CD14-positive monocyte (primary cell): ENCODE measurements around the gene MET. TPM values are rescaled to one million over a fixed set of nuclear protein-coding genes. Genes with fewer than 3 reads are reported as not detected.

Source experiments
- DNase-seq, 3 donors: peaks; one replicate each; pipeline ENCODE4 v3.0.0-alpha.2; 2011 to 2022
- H2AFZ ChIP-seq: 2 replicates; pipeline ENCODE4 v1.6.0; 2012; ENCODE audit warnings: mild to moderate bottlenecking, low read depth, low read length, inconsistent platforms; ENCODE audit not compliant: insufficient read depth, poor library complexity, severe bottlenecking
- H3K27ac ChIP-seq, 2 donors: 1 replicate in 1 of 2; 2 replicates in 1 of 2; pipeline ENCODE4 v1.5.1; 2012 to 2013; ENCODE audit warnings: low read length in 2 of 2, control low read depth in 1 of 2, inconsistent platforms in 1 of 2, low read depth in 1 of 2, mild to moderate bottlenecking in 1 of 2
- H3K27me3 ChIP-seq, 2 donors: one replicate each; pipeline versions ENCODE4 v1.6.0 to v1.6.1; 2011 to 2013; ENCODE audit warnings: low read length in 2 of 2; ENCODE audit not compliant: control insufficient read depth in 2 of 2, insufficient read depth in 2 of 2
- H3K36me3 ChIP-seq, 2 donors: replicated peaks in 1 of 2; 1 replicate in 1 of 2; 2 replicates in 1 of 2; pipeline versions ENCODE4 v1.5.1 to v1.6.1; 2012 to 2013; ENCODE audit warnings: low read length in 2 of 2, control low read depth in 1 of 2, inconsistent platforms in 1 of 2, mild to moderate bottlenecking in 1 of 2; ENCODE audit not compliant: insufficient read depth in 2 of 2, control insufficient read depth in 1 of 2
- H3K4me1 ChIP-seq, 2 donors: 1 replicate in 1 of 2; 2 replicates in 1 of 2; pipeline versions ENCODE4 v1.5.1 to v1.6.1; 2012 to 2013; ENCODE audit warnings: low read length in 2 of 2, control low read depth in 1 of 2, inconsistent platforms in 1 of 2, mild to moderate bottlenecking in 1 of 2, moderate library complexity in 1 of 2; ENCODE audit not compliant: insufficient read depth in 2 of 2, control insufficient read depth in 1 of 2
- H3K4me2 ChIP-seq: replicated peaks from 2 replicates; pipeline ENCODE3; 2012; ENCODE audit warnings: low read length, moderate library complexity, mild to moderate bottlenecking; ENCODE audit not compliant: poor library complexity, severe bottlenecking; ENCODE audit errors: extremely low read depth
- H3K4me3 ChIP-seq, 3 experiments: fragments of 200-600 bp in 1 of 3; sonication (generic) in 1 of 3; replicated peaks in 1 of 3; 1 replicate in 2 of 3; 2 replicates in 1 of 3; pipeline ENCODE4 v1.5.1; 2011 to 2013; ENCODE audit warnings: low read length in 3 of 3, mild to moderate bottlenecking in 3 of 3, control low read depth in 2 of 3, low read depth in 2 of 3, inconsistent platforms in 1 of 3, moderate library complexity in 1 of 3
- H3K79me2 ChIP-seq: 2 replicates; pipeline ENCODE4 v1.6.0; 2012; ENCODE audit warnings: mild to moderate bottlenecking, control low read depth, inconsistent platforms, low read length, moderate library complexity; ENCODE audit not compliant: insufficient read depth
- H3K9ac ChIP-seq: 2 replicates; pipeline ENCODE4 v1.6.0; 2017; ENCODE audit warnings: low read length, mild to moderate bottlenecking; ENCODE audit not compliant: insufficient read depth, poor library complexity, severe bottlenecking
- H3K9me3 ChIP-seq, 2 donors: replicated peaks in 1 of 2; 1 replicate in 1 of 2; 2 replicates in 1 of 2; pipeline versions ENCODE4 v1.5.1 to v1.6.1; 2012 to 2013; ENCODE audit warnings: low read length in 2 of 2, control low read depth in 1 of 2; ENCODE audit not compliant: control insufficient read depth in 1 of 2, insufficient read depth in 1 of 2
- H4K20me1 ChIP-seq: 2 replicates; pipeline ENCODE4 v1.6.0; 2012; ENCODE audit warnings: mild to moderate bottlenecking, low read length, control low read depth, moderate library complexity; ENCODE audit not compliant: insufficient read depth
- H3K27ac Mint-ChIP-seq, 7 donors: one replicate each; pipeline ENCODE4 v1.8.0; 2020; ENCODE audit warnings: mild to moderate bottlenecking in 7 of 7, mixed read lengths in 7 of 7, moderate library complexity in 6 of 7, inconsistent platforms in 2 of 7
- H3K27me3 Mint-ChIP-seq, 3 donors: one replicate each; pipeline ENCODE4 v1.8.0; 2021 to 2022; ENCODE audit warnings: low read depth in 3 of 3, mild to moderate bottlenecking in 3 of 3, mixed read lengths in 3 of 3, moderate library complexity in 3 of 3, inconsistent platforms in 1 of 3
- H3K36me3 Mint-ChIP-seq, 2 donors: one replicate each; pipeline ENCODE4 v1.8.0; 2020; ENCODE audit warnings: mixed read lengths in 2 of 2, inconsistent platforms in 1 of 2, mild to moderate bottlenecking in 1 of 2
- H3K4me1 Mint-ChIP-seq: one replicate; pipeline ENCODE4 v1.8.0; 2020; ENCODE audit warnings: mild to moderate bottlenecking, mixed read lengths
- H3K4me3 Mint-ChIP-seq, 2 donors: one replicate each; pipeline ENCODE4 v1.8.0; 2020; ENCODE audit warnings: mild to moderate bottlenecking in 2 of 2, mixed read lengths in 2 of 2, moderate library complexity in 1 of 2
- H3K9me3 Mint-ChIP-seq, 7 donors: one replicate each; pipeline ENCODE4 v1.8.0; 2020 to 2022; ENCODE audit warnings: mixed read lengths in 7 of 7, mild to moderate bottlenecking in 6 of 7, moderate library complexity in 6 of 7, inconsistent platforms in 2 of 7
- WGBS: methylation state at CpG from one replicate; pipeline ENCODE4 v1.1.5; 2013; ENCODE audit warnings: missing lambda C conversion rate; ENCODE audit not compliant: insufficient coverage; 5-methylcytosine and 5-hydroxymethylcytosine counted together
- intact Hi-C, 2 donors: fragments of 100-400 bp; cut with micrococcal nuclease; formaldehyde crosslinking; loops; one replicate each; pipeline versions ENCODE4 v1.15.0 to v1.15.1; 2023
- polyA plus RNA-seq, 3 donors: library from polyadenylated mRNA; depleted of rRNA in 1 of 3; unstranded in 2 of 3; stranded (reverse) in 1 of 3; fragments of 300-500 nt in 2 of 3; fragments of >200 nt in 1 of 3; fragmentation: Illumina TruSeq in 2 of 3; gene quantifications; 1 replicate in 2 of 3; 2 replicates in 1 of 3; pipeline ENCODE4 v1.2.3, GENCODE V29; 2012 to 2021
- TF ChIP-seq, protein P1 (sequence below): fragments of 200-600 bp; IDR thresholded peaks from one replicate; pipeline ENCODE4 v1.8.0; 2022; ENCODE audit warnings: antibody characterized with exemption, mild to moderate bottlenecking

Gene MET
- polyA plus RNA-seq, 3 donors: not detected

DNA sequence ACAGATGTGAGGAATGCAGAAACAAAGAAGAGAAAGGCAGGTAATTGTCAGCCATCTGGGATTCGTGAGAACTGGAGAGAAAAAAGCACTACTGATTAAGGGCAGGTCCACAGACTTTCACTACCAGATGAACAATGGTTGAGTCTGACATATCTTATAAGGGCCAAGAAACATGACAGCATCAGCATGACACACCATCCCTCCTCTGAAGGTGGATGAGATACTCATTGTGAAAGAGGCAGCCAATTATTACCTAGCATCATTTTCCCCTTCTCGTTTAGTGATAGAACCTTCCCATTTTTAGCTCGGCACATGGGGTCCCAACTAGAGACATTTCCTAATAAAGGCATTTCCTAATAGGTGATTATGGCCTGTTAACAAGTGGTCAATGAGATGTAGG is 19.2 kb upstream of the MET start:
- peak in 1 of 3 donors; percentile 10 for DNase-seq
- Mint-ChIP-seq H3K27ac (no peak overlapping the region), H3K4me3 (no peak overlapping the region), H3K36me3 (no peaks in the 10 kb centered on the region), H3K9me3 (no peaks in the 10 kb centered on the region), H3K4me1 (no peaks in the 10 kb centered on the region), H3K27me3 (peaks cover 0 to 2% (median 0%) of the 10 kb centered on the region in 3 donors)
- H3K36me3 ChIP-seq: no peaks in the 10 kb centered on the region
- H3K27ac ChIP-seq: no peak overlapping the region
- WGBS: no CpG with 5 or more reads among the region's 3 CpGs
- H3K4me2 ChIP-seq: no peak overlapping the region
- no peaks in the 10 kb centered on the region for H3K9me3 ChIP-seq
- H3K79me2 ChIP-seq: no peaks in the 10 kb centered on the region
- intact Hi-C loops: no loop called here
- H3K4me1 ChIP-seq: no peaks in the 10 kb centered on the region
- no peak overlapping the region for H3K9ac ChIP-seq
- no peak overlapping the region for H2AFZ ChIP-seq
- no peaks in the 10 kb centered on the region for H4K20me1 ChIP-seq
- no peak overlapping the region for H3K4me3 ChIP-seq
- no peaks in the 10 kb centered on the region for H3K27me3 ChIP-seq
- TF ChIP-seq, protein P1, sequence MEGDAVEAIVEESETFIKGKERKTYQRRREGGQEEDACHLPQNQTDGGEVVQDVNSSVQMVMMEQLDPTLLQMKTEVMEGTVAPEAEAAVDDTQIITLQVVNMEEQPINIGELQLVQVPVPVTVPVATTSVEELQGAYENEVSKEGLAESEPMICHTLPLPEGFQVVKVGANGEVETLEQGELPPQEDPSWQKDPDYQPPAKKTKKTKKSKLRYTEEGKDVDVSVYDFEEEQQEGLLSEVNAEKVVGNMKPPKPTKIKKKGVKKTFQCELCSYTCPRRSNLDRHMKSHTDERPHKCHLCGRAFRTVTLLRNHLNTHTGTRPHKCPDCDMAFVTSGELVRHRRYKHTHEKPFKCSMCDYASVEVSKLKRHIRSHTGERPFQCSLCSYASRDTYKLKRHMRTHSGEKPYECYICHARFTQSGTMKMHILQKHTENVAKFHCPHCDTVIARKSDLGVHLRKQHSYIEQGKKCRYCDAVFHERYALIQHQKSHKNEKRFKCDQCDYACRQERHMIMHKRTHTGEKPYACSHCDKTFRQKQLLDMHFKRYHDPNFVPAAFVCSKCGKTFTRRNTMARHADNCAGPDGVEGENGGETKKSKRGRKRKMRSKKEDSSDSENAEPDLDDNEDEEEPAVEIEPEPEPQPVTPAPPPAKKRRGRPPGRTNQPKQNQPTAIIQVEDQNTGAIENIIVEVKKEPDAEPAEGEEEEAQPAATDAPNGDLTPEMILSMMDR: no peak

DNA sequence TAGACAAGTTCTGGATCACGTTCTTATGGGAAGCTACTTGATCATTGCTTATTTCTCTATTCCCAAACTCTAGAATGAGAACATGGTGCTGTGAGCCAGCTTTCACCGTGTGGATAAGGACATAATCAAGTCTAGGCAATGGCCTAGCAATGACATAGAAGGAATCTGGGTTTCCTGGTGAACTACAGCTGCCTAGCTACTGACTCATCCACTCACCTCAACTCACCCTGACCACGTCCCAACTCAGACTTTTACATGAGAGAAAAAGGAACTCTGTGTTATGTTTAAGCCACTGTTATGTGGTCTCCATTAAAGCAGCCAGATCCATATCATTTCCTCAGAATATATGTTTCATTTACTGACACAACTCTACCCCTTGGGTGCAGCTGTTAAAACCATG is 18.8 kb upstream of the MET start:
- WGBS: 100% methylated on average over 1 of the region's 3 CpGs
- H3K27me3 ChIP-seq: no peaks in the 10 kb centered on the region
- Mint-ChIP-seq H3K36me3 (no peaks in the 10 kb centered on the region), H3K27ac (no peak overlapping the region), H3K4me3 (no peak overlapping the region), H3K9me3 (no peaks in the 10 kb centered on the region), H3K27me3 (peaks cover 0 to 2% (median 0%) of the 10 kb centered on the region in 3 donors), H3K4me1 (no peaks in the 10 kb centered on the region)
- no peaks in the 10 kb centered on the region for H4K20me1 ChIP-seq
- H3K9me3 ChIP-seq: no peaks in the 10 kb centered on the region
- TF ChIP-seq, protein P1: no peak
- no peaks in the 10 kb centered on the region for H3K4me1 ChIP-seq
- no peaks in the 10 kb centered on the region for H3K79me2 ChIP-seq
- H3K9ac ChIP-seq: no peak overlapping the region
- H2AFZ ChIP-seq: no peak overlapping the region
- DNase-seq: peak in 1 of 3 donors; percentile 25
- no peak overlapping the region for H3K4me2 ChIP-seq
- intact Hi-C loops: no loop called here
- no peak overlapping the region for H3K4me3 ChIP-seq
- H3K36me3 ChIP-seq: no peaks in the 10 kb centered on the region
- no peak overlapping the region for H3K27ac ChIP-seq
